Activated CD4-positive, alpha-beta T cell treated with anti-CD3 and anti-CD28 coated beads, Interleukin-2, amount 50 U/mL, for 1 hour (primary cell): Measurements from ENCODE around the gene TUBA8.
A peak's percentile ranks its signal among the peaks of the same experiment; 100 is the strongest.
"Not testable (repeated sequence)": the region's sequence is repeated elsewhere in the genome, so short reads cannot be mapped to it uniquely, and the experiment has no call there.

Experiments
- DNase-seq: peaks from one replicate; pipeline ENCODE4 v3.0.0-alpha.2; 2020

Gene TUBA8

GRCh38 chr22:18110194-18110953 lies at the start of gene TUBA8:
Gene TUBA8 (plus strand): TSS chr22:18110809. CDS start chr22:18110866, 57 bp downstream.
- peak; percentile 9 for DNase-seq

- no peak for DNase-seq
Measured at GRCh38 chr22:18062421-18062820, 48.2 kb upstream of the TUBA8 start.

GRCh38 chr22:18063306-18063705 lies 47.3 kb upstream of the TUBA8 start:
- no peak for DNase-seq

- DNase-seq: not testable (repeated sequence)
Measured at GRCh38 chr22:18063715-18064114, 46.9 kb upstream of the TUBA8 start.

GRCh38 chr22:18064636-18065035 lies 46.0 kb upstream of the TUBA8 start:
- no peak for DNase-seq

- DNase-seq: no peak
Measured at GRCh38 chr22:18065256-18065655, 45.4 kb upstream of the TUBA8 start.

- no peak for DNase-seq
Measured at GRCh38 chr22:18066181-18066859, 44.3 kb upstream of the TUBA8 start.

GRCh38 chr22:18067121-18067520 lies 43.5 kb upstream of the TUBA8 start:
- DNase-seq: no peak

- DNase-seq: no peak
Measured at GRCh38 chr22:18067548-18068341, 42.9 kb upstream of the TUBA8 start.

GRCh38 chr22:18068381-18068988 lies 42.1 kb upstream of the TUBA8 start:
- no peak for DNase-seq

GRCh38 chr22:18069041-18069440 lies 41.6 kb upstream of the TUBA8 start:
- DNase-seq: no peak

GRCh38 chr22:18070041-18070440 lies 40.6 kb upstream of the TUBA8 start:
- DNase-seq: no peak

GRCh38 chr22:18070556-18071306 lies 39.9 kb upstream of the TUBA8 start:
- DNase-seq: no peak

- DNase-seq: not testable (repeated sequence)
Measured at GRCh38 chr22:18071307-18071967, 39.2 kb upstream of the TUBA8 start.

- no peak for DNase-seq
Measured at GRCh38 chr22:18071968-18072310, 38.7 kb upstream of the TUBA8 start.

- no peak for DNase-seq
Measured at GRCh38 chr22:18073467-18073866, 37.1 kb upstream of the TUBA8 start.

GRCh38 chr22:18073927-18074326 lies 36.7 kb upstream of the TUBA8 start:
- not testable (repeated sequence) for DNase-seq

GRCh38 chr22:18075101-18075719 lies 35.4 kb upstream of the TUBA8 start:
- no peak for DNase-seq

GRCh38 chr22:18075720-18076497 lies 34.7 kb upstream of the TUBA8 start:
- peak; percentile 12 for DNase-seq

GRCh38 chr22:18077087-18077638 lies 33.4 kb upstream of the TUBA8 start:
- DNase-seq: no peak
